ENCODE data around the gene TPCN1. TPM values are rescaled to one million over a fixed set of nuclear protein-coding genes. Genes with fewer than 3 reads are reported as not detected.

TPCN1 gene
- total and polyA plus RNA-seq, 2 of the 8 experiments (the other 6 are each of a cell fraction or from before 2014, with no cell fraction given), result 14.9 to 21.4 TPM

- Histone ChIP-seq H4K8ac (ENCODE audit: extremely low read depth, insufficient read depth, low read length) (no peak overlapping the region), H3K23ac (ENCODE audit: insufficient read length) (no peak overlapping the region), H3K23me2 (ENCODE audit: low read depth, low read length) (no peaks in the 10 kb centered on the region), H2BK12ac (ENCODE audit: low read depth, low read length) (no peak overlapping the region), H2BK20ac (ENCODE audit: low read length) (no peak overlapping the region), H3K9ac (replicated peaks in 1 of 4; ENCODE audit: extremely low read depth in 1 of 4, low read depth in 3 of 4, low read length in 3 of 4) (no peak overlapping the region), H3K27ac (ENCODE audit: low read depth, low read length) (no peak overlapping the region), H3K79me2 (ENCODE audit: control insufficient read depth in 1 of 2, insufficient read depth in 2 of 2, low read length in 2 of 2) (no peaks in the 10 kb centered on the region), H3K4me1 (replicated peaks in 1 of 4; ENCODE audit: control insufficient read depth in 3 of 4, insufficient read depth in 4 of 4, low read length in 3 of 4) (no peaks in the 10 kb centered on the region), H3K27me3 (replicated peaks in 1 of 4; ENCODE audit: control insufficient read depth in 3 of 4, extremely low read depth in 1 of 4, insufficient read depth in 3 of 4, low read length in 3 of 4) (no peaks in the 10 kb centered on the region), H2AFZ (ENCODE audit: low read length) (no peak overlapping the region), H3K18ac (ENCODE audit: extremely low read depth, low read length) (no peak overlapping the region), H3K56ac (replicated peaks; ENCODE audit: insufficient read length, low read depth, low read length) (no peak overlapping the region), H2BK15ac (ENCODE audit: low read length) (no peak overlapping the region), H3K4ac (replicated peaks; ENCODE audit: insufficient read length, low read depth, low read length) (no peak overlapping the region), H4K91ac (replicated peaks; ENCODE audit: insufficient read length, low read length) (no peak overlapping the region), H3K79me1 (ENCODE audit: low read depth, low read length) (no peaks in the 10 kb centered on the region), H2BK5ac (ENCODE audit: low read depth, low read length) (no peak overlapping the region), H3K14ac (ENCODE audit: insufficient read length) (no peak overlapping the region), H3K36me3 (ENCODE audit: control insufficient read depth in 2 of 4, insufficient read depth in 4 of 4, low read length in 3 of 4) (no peaks in the 10 kb centered on the region; a peak in 1 of 8 replicates), H2BK120ac (replicated peaks; ENCODE audit: low read depth, low read length) (no peak overlapping the region), H3K4me2 (ENCODE audit: insufficient read depth in 1 of 2, low read depth in 2 of 2, low read length in 2 of 2) (no peak overlapping the region), H4K20me1 (replicated peaks in 1 of 2; ENCODE audit: control insufficient read depth in 1 of 2, insufficient read depth in 2 of 2, low read length in 2 of 2) (no peaks in the 10 kb centered on the region), H3K4me3 (ENCODE audit: extremely low read depth in 1 of 4, insufficient read depth in 2 of 4, low read depth in 3 of 4, low read length in 4 of 4) (no peak overlapping the region), H3K9me3 (ENCODE audit: insufficient read depth in 2 of 2, low read depth in 1 of 2, low read length in 1 of 2) (no peaks in the 10 kb centered on the region), H2AK5ac (ENCODE audit: low read depth, low read length) (no peak overlapping the region), H4K5ac (ENCODE audit: insufficient read length, low read depth, low read length) (no peak overlapping the region)
- CTCF ChIA-PET (ENCODE audit: partially characterized antibody), result interaction anchor here (1.2 kb wide), 1 partner anchor 10 kb away, joined by 3 read pairs; no protein-coding TSS in a partner anchor
- POLR2A ChIA-PET (ENCODE audit: partially characterized antibody), result interaction anchor here (0.5 to 3.9 kb wide), 4 partner anchors 10 to 72 kb away, joined by 3 to 20 read pairs (median 4); no protein-coding TSS in a partner anchor
- no peak for DNase-seq (ENCODE audit: low read depth in 1 of 2, low spot score in 2 of 2)
- no peak for FAIRE-seq
- TF ChIP-seq POLR2A (IDR thresholded peaks at IDR 0.05; ENCODE audit: control extremely low read depth in 1 of 2, low read depth in 2 of 2, low read length in 2 of 2), result no peak
- 90% methylated on average over 18 of the region's 19 CpGs; no CpG with 5 or more reads in 1 of the 2 experiments for WGBS, 2 experiments (ENCODE audit: extremely low coverage in 1 of 2, insufficient coverage in 1 of 2, insufficient read length in 1 of 2, insufficient replicate concordance in 2 of 2, low coverage in 1 of 2, low lambda C conversion rate in 2 of 2, missing lambda C conversion rate in 1 of 2)
These were observed 66.6 kb downstream of the TPCN1 start for GRCh38 chr12:113287899-113288282.

All from H1 (cell line).